Heart left ventricle (tissue), 16 donors: ENCODE results near the gene NPL. TPM values are rescaled to one million over a fixed set of nuclear protein-coding genes. Genes with fewer than 3 reads are reported as not detected.

ENCODE experiments used
- ATAC-seq, 4 donors: fragments of 200-7000 bp; cut with Tn5 transposase; one replicate each; pipeline ENCODE4 v1.9.1; 2020 to 2022; ENCODE audit warnings: moderate library complexity in 4 of 4, mild to moderate bottlenecking in 3 of 4, moderate number of reproducible peaks in 1 of 4
- DNase-seq, 5 donors: peaks; one replicate each; pipeline ENCODE4 v3.0.0-alpha.2; 2020
- H3K27ac ChIP-seq, 12 donors: fragments of 200-600 bp; sonication (generic) in 4 of 12; one replicate each; pipeline versions ENCODE4 v1.5.0 to v1.8.0; 2016 to 2022; ENCODE audit warnings: mild to moderate bottlenecking in 2 of 12
- H3K27me3 ChIP-seq, 9 donors: fragments of 200-600 bp; sonication (generic) in 2 of 9; one replicate each; pipeline versions ENCODE4 v1.5.1 to v1.8.0; 2016 to 2022; ENCODE audit warnings: mild to moderate bottlenecking in 3 of 9
- H3K36me3 ChIP-seq, 9 donors: fragments of 200-600 bp; sonication (generic) in 2 of 9; one replicate each; pipeline versions ENCODE4 v1.5.0 to v1.8.0; 2018 to 2022; ENCODE audit warnings: mild to moderate bottlenecking in 2 of 9
- H3K4me1 ChIP-seq, 12 donors: fragments of 200-600 bp; sonication (generic) in 4 of 12; one replicate each; pipeline versions ENCODE4 v1.5.0 to v1.8.0; 2016 to 2022; ENCODE audit warnings: mild to moderate bottlenecking in 3 of 12
- H3K4me3 ChIP-seq, 12 donors: fragments of 200-600 bp; sonication (generic) in 4 of 12; one replicate each; pipeline versions ENCODE4 v1.5.0 to v1.8.0; 2017 to 2022; ENCODE audit warnings: mild to moderate bottlenecking in 9 of 12, moderate library complexity in 4 of 12
- H3K9me3 ChIP-seq, 12 donors: fragments of 200-600 bp; sonication (generic) in 4 of 12; one replicate each; pipeline versions ENCODE4 v1.5.0 to v1.8.0; 2016 to 2022; ENCODE audit warnings: mild to moderate bottlenecking in 1 of 12
- POLR2A ChIP-seq, 2 donors: fragments of 450-650 bp; IDR thresholded peaks; one replicate each; pipeline ENCODE4 v1.6.1; 2017; ENCODE audit warnings: antibody characterized with exemption in 2 of 2, mild to moderate bottlenecking in 2 of 2, moderate library complexity in 2 of 2
- WGBS, 4 donors: extraction: QIAGEN DNeasy Blood & Tissue Kit in 2 of 4; methylation state at CpG; one replicate each; pipeline versions ENCODE4 v1.1.5 to v1.1.7; 2013 to 2018; 5-methylcytosine and 5-hydroxymethylcytosine counted together
- intact Hi-C, 10 donors: fragments of 100-400 bp; cut with DNase I; formaldehyde crosslinking; loops; one replicate each; pipeline versions ENCODE4 v1.11.1 to v1.14.2; 2022
- long read RNA-seq, 3 donors: library from polyadenylated mRNA; unstranded; transcript quantifications; one replicate each; pipeline ENCODE4 v2.0.0, GENCODE V29; 2020 to 2021
- polyA plus RNA-seq, 2 donors: library from polyadenylated mRNA; stranded (reverse); fragments of 200-250 nt; gene quantifications; one replicate each; pipeline ENCODE4 v1.2.3, GENCODE V29; 2013
- total RNA-seq, 9 donors: library from RNA; depleted of rRNA in 2 of 9; stranded (reverse); fragments of >200 nt in 2 of 9; fragmentation: NEBNext Ultra II Directional in 3 of 9; extraction: Animal tissue kit (Norgen Biotek cat#: 25700) in 3 of 9; gene quantifications; one replicate each; pipeline versions ENCODE4 v1.1.0 to v1.2.4, GENCODE V29; 2016 to 2023
- TF ChIP-seq, protein P1 (sequence below), 12 donors: fragments of 200-600 bp; sonication (generic) in 4 of 12; IDR thresholded peaks; one replicate each; pipeline versions ENCODE4 v1.5.0 to v1.8.0; 2018 to 2022; ENCODE audit warnings: antibody characterized with exemption in 12 of 12, mild to moderate bottlenecking in 5 of 12
- donor health status: ischemic (EF 13 %, LVEDD 7.1; RV severe dilation, severe dysfunction).
- donor health status: healthy with polysubstance abuse.
- donor health status: DM: no; HTN: yes; CAD: no.
- donor health status: DM: no; HTN: no; CAD: no.
- donor health status: ischemic (EF 25% LVEDD 6.9; RV normal size, moderate dysfunction).
- donor health status: ischemic (EF 25% LVEDD 5.7; RV mildly dilated, moderate dysfunction).
- donor health status: healthy.
- donor health status: DM: yes; HTN: yes; CAD: no.
- donor health status: ischemic (EF 35%, LVEDD 5.7; RV mildly dilated, moderate dysfunction).
- donor health status: nonischemic (EF 11% LVEDD 7.7; RV severe dilation, severe dysfunction).
- donor health status: DM: yes; HTN: yes; CAD: no.
- donor health status: PGD.
- donor health status: ischemic (EF 29% LVEDD 5.4; RV normal size, mild dysfunction).
- donor health status: nonischemic (EF 23%, LVEDD 6.1; RV moderate dilation, normal function).

Gene NPL, protein sequence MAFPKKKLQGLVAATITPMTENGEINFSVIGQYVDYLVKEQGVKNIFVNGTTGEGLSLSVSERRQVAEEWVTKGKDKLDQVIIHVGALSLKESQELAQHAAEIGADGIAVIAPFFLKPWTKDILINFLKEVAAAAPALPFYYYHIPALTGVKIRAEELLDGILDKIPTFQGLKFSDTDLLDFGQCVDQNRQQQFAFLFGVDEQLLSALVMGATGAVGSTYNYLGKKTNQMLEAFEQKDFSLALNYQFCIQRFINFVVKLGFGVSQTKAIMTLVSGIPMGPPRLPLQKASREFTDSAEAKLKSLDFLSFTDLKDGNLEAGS
- total RNA-seq = 10 to 100 TPM in 2 of 9 donors, 1 to 10 TPM in 7; 1.4 to 62.7 (median 3.0) TPM
- polyA plus RNA-seq = 1 to 10 TPM; 2.0 to 2.3 TPM
- long read RNA-seq, donor 1, partial matches to known transcripts = 0 of 4 reads
- long read RNA-seq, donor 1, other reads (novel, unspliced or antisense) = 3 of 4 reads
- long read RNA-seq, donor 2, partial matches to known transcripts = 0 of 13 reads
- long read RNA-seq, donor 2, other reads (novel, unspliced or antisense) = 13 of 13 reads
- long read RNA-seq, donor 3, partial matches to known transcripts = 2 of 10 reads
- long read RNA-seq, donor 3, other reads (novel, unspliced or antisense) = 8 of 10 reads

DNA sequence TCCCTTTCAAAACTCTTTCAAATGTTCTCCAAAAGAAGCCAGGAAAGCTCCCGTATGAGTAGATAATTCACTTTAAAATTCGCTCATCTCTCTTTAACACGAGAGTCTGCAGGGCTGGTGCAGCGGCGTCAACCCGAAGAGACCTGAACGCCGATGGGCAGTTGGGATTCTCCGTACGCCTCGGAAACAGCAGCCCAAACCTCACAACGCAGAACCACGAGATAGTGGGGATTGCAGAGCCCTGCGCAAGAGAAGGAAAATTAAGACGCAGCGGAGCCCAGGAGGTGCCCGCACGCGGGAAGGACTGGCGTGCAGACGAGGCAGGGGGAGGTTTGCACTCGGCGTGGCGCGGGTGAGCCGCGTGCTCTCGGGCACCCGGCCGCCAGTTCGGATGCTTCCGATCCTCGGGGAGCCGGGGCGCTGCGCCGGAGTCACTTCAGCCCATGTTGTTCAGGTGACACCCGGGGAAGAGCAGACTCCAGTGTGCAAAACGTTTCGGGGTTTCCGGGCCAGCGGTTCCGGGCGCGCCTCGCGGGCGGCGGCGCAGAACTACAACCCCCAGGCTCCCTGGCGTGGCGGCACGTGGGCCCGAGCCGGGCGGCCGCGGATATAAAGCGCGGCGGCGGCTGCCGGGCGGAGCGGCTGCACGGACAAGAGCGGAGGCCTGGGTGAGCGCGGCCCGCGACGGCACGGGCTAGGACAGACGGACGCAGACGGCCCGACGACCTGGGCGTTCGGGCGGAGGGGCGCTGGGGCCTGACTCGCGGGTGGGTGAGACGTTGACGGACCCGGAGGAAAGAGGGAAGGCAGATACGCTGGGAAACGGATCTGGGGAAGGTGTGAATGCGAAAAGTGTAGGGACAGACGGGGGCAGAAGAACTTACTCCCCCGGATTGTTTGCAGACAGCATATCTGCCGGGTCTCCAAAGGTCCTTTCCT lies at the start of gene NPL:
TSS of gene NPL (plus strand) at position 636 of the 939 bp plus-strand sequence. CDS start 4,599 bp downstream, outside the sequence.
- DNase-seq = peak; percentile 86 to 94 (median 87)
- H3K36me3 ChIP-seq = peaks cover 0 to 2% (median 0%) of the 10 kb centered on the region in 9 donors
- H3K27ac ChIP-seq = peak within 1 kb of the TSS in 11 of 12 donors; percentile 8 to 88 (median 68)
- H3K27me3 ChIP-seq = no peaks in the 10 kb centered on the region
- ATAC-seq = peak; percentile 82 to 98 (median 98)
- no peaks in the 10 kb centered on the region for H3K9me3 ChIP-seq
- TF ChIP-seq POLR2A (IDR thresholded peaks at IDR 0.05) = peak in 1 of 2 donors; percentile 90
- TF ChIP-seq, protein P1, sequence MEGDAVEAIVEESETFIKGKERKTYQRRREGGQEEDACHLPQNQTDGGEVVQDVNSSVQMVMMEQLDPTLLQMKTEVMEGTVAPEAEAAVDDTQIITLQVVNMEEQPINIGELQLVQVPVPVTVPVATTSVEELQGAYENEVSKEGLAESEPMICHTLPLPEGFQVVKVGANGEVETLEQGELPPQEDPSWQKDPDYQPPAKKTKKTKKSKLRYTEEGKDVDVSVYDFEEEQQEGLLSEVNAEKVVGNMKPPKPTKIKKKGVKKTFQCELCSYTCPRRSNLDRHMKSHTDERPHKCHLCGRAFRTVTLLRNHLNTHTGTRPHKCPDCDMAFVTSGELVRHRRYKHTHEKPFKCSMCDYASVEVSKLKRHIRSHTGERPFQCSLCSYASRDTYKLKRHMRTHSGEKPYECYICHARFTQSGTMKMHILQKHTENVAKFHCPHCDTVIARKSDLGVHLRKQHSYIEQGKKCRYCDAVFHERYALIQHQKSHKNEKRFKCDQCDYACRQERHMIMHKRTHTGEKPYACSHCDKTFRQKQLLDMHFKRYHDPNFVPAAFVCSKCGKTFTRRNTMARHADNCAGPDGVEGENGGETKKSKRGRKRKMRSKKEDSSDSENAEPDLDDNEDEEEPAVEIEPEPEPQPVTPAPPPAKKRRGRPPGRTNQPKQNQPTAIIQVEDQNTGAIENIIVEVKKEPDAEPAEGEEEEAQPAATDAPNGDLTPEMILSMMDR (IDR thresholded peaks at IDR 0.05) = peak in 1 of 12 donors; percentile 7
- peak within 1 kb of the TSS; percentile 41 to 79 (median 64) for H3K4me3 ChIP-seq
- 0 to 1% (median 1%) methylated on average over 68 to 93 of the region's 93 CpGs for WGBS, 4 donors
- H3K4me1 ChIP-seq = peaks cover 0 to 42% (median 7%) of the 10 kb centered on the region in 12 donors
- intact Hi-C loops = loop anchor here in 7 of 10 donors (5.0 to 10.0 kb wide), 3 partner anchors 342 to 707 kb away; no protein-coding TSS in a partner anchor

DNA sequence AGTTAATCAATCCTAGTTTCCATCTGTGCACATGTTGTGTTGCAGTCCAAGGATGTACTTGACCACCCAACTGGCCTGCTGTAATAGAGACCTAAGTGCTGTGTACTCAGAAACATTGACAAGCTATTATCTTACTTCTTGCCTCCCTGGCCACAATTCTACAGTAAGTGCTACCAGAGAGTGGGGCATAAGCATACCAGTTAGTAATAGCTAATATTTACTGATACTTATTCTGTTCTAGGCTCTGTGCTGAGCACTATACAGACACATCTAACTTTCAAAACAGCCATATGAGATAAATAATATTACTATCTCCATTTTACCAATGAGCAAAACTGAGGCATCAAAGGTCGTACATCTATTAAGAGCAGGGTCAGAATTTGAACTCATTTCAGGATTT lies 49.5 kb upstream of the NPL start:
- H3K4me3 ChIP-seq = no peak overlapping the region
- TF ChIP-seq, protein P1 (IDR thresholded peaks at IDR 0.05) = no peak
- TF ChIP-seq POLR2A (IDR thresholded peaks at IDR 0.05) = no peak
- DNase-seq (no peak), ATAC-seq (no peak)
- H3K9me3 ChIP-seq = peaks cover 0 to 5% (median 0%) of the 10 kb centered on the region in 12 donors
- H3K27me3 ChIP-seq = no peaks in the 10 kb centered on the region
- H3K36me3 ChIP-seq = no peaks in the 10 kb centered on the region
- intact Hi-C loops = loop anchor here in 1 of 10 donors (10.0 kb wide), 1 partner anchor 55 kb away; the partner anchor contains the start of gene RGS8
- no peaks in the 10 kb centered on the region for H3K4me1 ChIP-seq
- 96 to 100% (median 97%) methylated on average over 1 of the region's 1 CpG for WGBS, 4 donors
- H3K27ac ChIP-seq = no peak overlapping the region

DNA sequence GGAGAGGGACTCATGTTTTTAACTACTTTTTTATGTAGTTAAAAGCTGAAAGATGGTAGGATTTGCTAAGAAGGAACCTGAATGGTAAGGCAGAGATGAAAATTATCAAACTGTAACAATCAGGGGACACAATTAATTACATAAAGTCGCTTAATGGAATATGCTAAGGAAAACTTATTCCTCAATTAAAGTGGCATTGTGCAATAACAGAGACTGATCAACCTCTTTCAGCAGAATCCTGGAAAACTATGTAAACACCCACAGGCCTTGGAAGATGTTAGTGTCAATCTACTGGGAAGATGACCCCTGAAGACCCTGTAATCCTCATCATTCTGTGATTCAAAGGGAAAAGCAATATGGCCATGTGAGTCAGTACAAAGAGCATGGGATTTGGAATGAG lies 46.8 kb upstream of the NPL start:
- Histone ChIP-seq H3K27ac (no peak overlapping the region), H3K27me3 (peaks cover 0 to 3% (median 0%) of the 10 kb centered on the region in 9 donors), H3K9me3 (no peaks in the 10 kb centered on the region), H3K4me1 (no peaks in the 10 kb centered on the region), H3K36me3 (no peaks in the 10 kb centered on the region), H3K4me3 (no peak overlapping the region)
- no peak for ATAC-seq
- no peak for DNase-seq
- no peak for TF ChIP-seq POLR2A (IDR thresholded peaks at IDR 0.05)
- TF ChIP-seq, protein P1 (IDR thresholded peaks at IDR 0.05) = no peak
- intact Hi-C loops = loop anchor here in 1 of 10 donors (10.0 kb wide), 1 partner anchor 58 kb away; the partner anchor contains the start of gene RGS8
- 97 to 98% (median 97%) methylated on average over 1 of the region's 1 CpG for WGBS, 4 donors
